Mucosa of rectum (tissue), 2 donors: Measurements from ENCODE around the gene IGFBP5.

Experiments used
- H3K27ac ChIP-seq, 2 donors: one replicate each; pipeline ENCODE4 v1.7.0; 2013; ENCODE audit warnings: inconsistent platforms in 2 of 2, low read depth in 2 of 2, low read length in 2 of 2
- H3K27me3 ChIP-seq, 2 donors: one replicate each; pipeline ENCODE4 v1.7.0; 2013; ENCODE audit warnings: low read length in 2 of 2; ENCODE audit not compliant: control insufficient read depth in 2 of 2, insufficient read depth in 2 of 2
- H3K36me3 ChIP-seq, 2 donors: one replicate each; pipeline ENCODE4 v1.7.0; 2013; ENCODE audit warnings: low read length in 2 of 2; ENCODE audit not compliant: control insufficient read depth in 2 of 2, insufficient read depth in 2 of 2
- H3K4me1 ChIP-seq, 2 donors: one replicate each; pipeline ENCODE4 v1.7.0; 2013; ENCODE audit warnings: low read length in 2 of 2, mild to moderate bottlenecking in 1 of 2; ENCODE audit not compliant: control insufficient read depth in 2 of 2, insufficient read depth in 2 of 2
- H3K4me3 ChIP-seq, 2 donors: one replicate each; pipeline ENCODE4 v1.7.0; 2013; ENCODE audit warnings: low read length in 2 of 2
- H3K9ac ChIP-seq, 2 donors: one replicate each; pipeline ENCODE4 v1.7.0; 2013; ENCODE audit warnings: low read length in 2 of 2, low read depth in 1 of 2, mild to moderate bottlenecking in 1 of 2
- H3K9me3 ChIP-seq, 2 donors: one replicate each; pipeline ENCODE4 v1.7.0; 2013; ENCODE audit warnings: low read length in 2 of 2; ENCODE audit not compliant: control insufficient read depth in 2 of 2
- donor health status: healthy.
- donor health status: Normal muscosa, but diverticular disease.

The IGFBP5 gene

GRCh38 chr2:216678813-216679657, 16.3 kb downstream of the IGFBP5 start:
- Histone ChIP-seq H3K4me1 (peaks cover 0 to 3% of the 10 kb centered on the region in 2 donors), H3K27me3 (no peaks in the 10 kb centered on the region), H3K27ac (peak overlapping the region; percentile 9 to 30), H3K4me3 (no peak overlapping the region), H3K9ac (no peak overlapping the region), H3K36me3 (no peaks in the 10 kb centered on the region), H3K9me3 (no peaks in the 10 kb centered on the region)

GRCh38 chr2:216678098-216678465, 17.3 kb downstream of the IGFBP5 start:
- no peaks in the 10 kb centered on the region for H3K36me3 ChIP-seq
- H3K27ac ChIP-seq = no peak overlapping the region
- H3K9me3 ChIP-seq = no peaks in the 10 kb centered on the region
- H3K4me1 ChIP-seq = peaks cover 0 to 3% of the 10 kb centered on the region in 2 donors
- no peak overlapping the region for H3K9ac ChIP-seq
- no peak overlapping the region for H3K4me3 ChIP-seq
- no peaks in the 10 kb centered on the region for H3K27me3 ChIP-seq

- H3K27me3 ChIP-seq = no peaks in the 10 kb centered on the region
- H3K4me3 ChIP-seq = no peak overlapping the region
- H3K9ac ChIP-seq = no peak overlapping the region
- H3K9me3 ChIP-seq = no peaks in the 10 kb centered on the region
- H3K36me3 ChIP-seq = no peaks in the 10 kb centered on the region
- no peak overlapping the region for H3K27ac ChIP-seq
- peaks cover 0 to 3% of the 10 kb centered on the region in 2 donors for H3K4me1 ChIP-seq
Measured at GRCh38 chr2:216677439-216678097, 17.8 kb downstream of the IGFBP5 start.

GRCh38 chr2:216676630-216677029, 18.7 kb downstream of the IGFBP5 start:
- peaks cover 0 to 3% of the 10 kb centered on the region in 2 donors for H3K4me1 ChIP-seq
- H3K27me3 ChIP-seq = no peaks in the 10 kb centered on the region
- no peaks in the 10 kb centered on the region for H3K36me3 ChIP-seq
- H3K9ac ChIP-seq = no peak overlapping the region
- H3K4me3 ChIP-seq = no peak overlapping the region
- no peak overlapping the region for H3K27ac ChIP-seq
- H3K9me3 ChIP-seq = no peaks in the 10 kb centered on the region

GRCh38 chr2:216674376-216674775, 21.0 kb downstream of the IGFBP5 start:
- H3K27ac ChIP-seq = no peak overlapping the region
- H3K4me3 ChIP-seq = no peak overlapping the region
- no peaks in the 10 kb centered on the region for H3K27me3 ChIP-seq
- H3K9ac ChIP-seq = no peak overlapping the region
- H3K36me3 ChIP-seq = no peaks in the 10 kb centered on the region
- no peaks in the 10 kb centered on the region for H3K9me3 ChIP-seq
- H3K4me1 ChIP-seq = no peaks in the 10 kb centered on the region

- no peak overlapping the region for H3K27ac ChIP-seq
- H3K36me3 ChIP-seq = no peaks in the 10 kb centered on the region
Measured at GRCh38 chr2:216673609-216674008, 21.7 kb downstream of the IGFBP5 start.

GRCh38 chr2:216673021-216673420, 22.3 kb downstream of the IGFBP5 start:
- no peak overlapping the region for H3K27ac ChIP-seq

More at GRCh38 chr2:216673609-216674008, 21.7 kb downstream of the IGFBP5 start:
- Histone ChIP-seq H3K4me1 (no peaks in the 10 kb centered on the region), H3K4me3 (no peak overlapping the region), H3K27me3 (no peaks in the 10 kb centered on the region), H3K9me3 (no peaks in the 10 kb centered on the region), H3K9ac (no peak overlapping the region)

GRCh38 chr2:216672466-216672865, 22.9 kb downstream of the IGFBP5 start:
- no peaks in the 10 kb centered on the region for H3K4me1 ChIP-seq
- no peaks in the 10 kb centered on the region for H3K9me3 ChIP-seq
- H3K9ac ChIP-seq = no peak overlapping the region
- H3K4me3 ChIP-seq = no peak overlapping the region
- H3K36me3 ChIP-seq = no peaks in the 10 kb centered on the region
- no peak overlapping the region for H3K27ac ChIP-seq
- no peaks in the 10 kb centered on the region for H3K27me3 ChIP-seq

More at GRCh38 chr2:216673021-216673420, 22.3 kb downstream of the IGFBP5 start:
- Histone ChIP-seq H3K4me1 (no peaks in the 10 kb centered on the region), H3K9me3 (no peaks in the 10 kb centered on the region), H3K36me3 (no peaks in the 10 kb centered on the region), H3K27me3 (no peaks in the 10 kb centered on the region), H3K4me3 (no peak overlapping the region), H3K9ac (no peak overlapping the region)

GRCh38 chr2:216671791-216672343, 23.5 kb downstream of the IGFBP5 start:
- Histone ChIP-seq H3K9me3 (no peaks in the 10 kb centered on the region), H3K36me3 (no peaks in the 10 kb centered on the region), H3K9ac (no peak overlapping the region), H3K27ac (no peak overlapping the region), H3K4me3 (no peak overlapping the region), H3K4me1 (no peaks in the 10 kb centered on the region), H3K27me3 (no peaks in the 10 kb centered on the region)

- no peaks in the 10 kb centered on the region for H3K36me3 ChIP-seq
- H3K27me3 ChIP-seq = no peaks in the 10 kb centered on the region
- H3K4me3 ChIP-seq = no peak overlapping the region
- H3K27ac ChIP-seq = no peak overlapping the region
- no peaks in the 10 kb centered on the region for H3K9me3 ChIP-seq
- no peaks in the 10 kb centered on the region for H3K4me1 ChIP-seq
- H3K9ac ChIP-seq = no peak overlapping the region
Measured at GRCh38 chr2:216671081-216671411, 24.3 kb downstream of the IGFBP5 start.
